Measurements from ENCODE around the gene UTF1.

UTF1 gene

DNA sequence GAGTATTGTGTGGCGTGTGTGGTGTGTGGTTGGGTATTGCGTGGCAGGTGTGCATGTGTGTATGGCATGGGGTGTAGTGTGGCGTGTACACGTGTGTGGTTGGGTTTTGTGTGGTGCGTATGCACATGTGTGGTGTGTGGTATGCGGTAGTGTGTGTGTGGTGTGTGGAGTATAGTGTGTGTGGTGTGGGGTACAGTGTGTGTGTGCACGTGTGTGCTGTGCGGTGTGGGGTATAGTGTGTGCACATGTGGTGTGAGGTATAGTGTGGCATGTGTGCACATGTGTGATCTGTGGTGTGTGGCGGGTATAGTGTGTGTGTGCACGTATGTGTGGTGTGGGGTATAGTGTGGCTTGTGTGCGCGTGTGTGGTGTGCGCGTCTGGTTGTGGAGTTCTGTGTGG lies 20.9 kb upstream of the UTF1 start:
- H3K4me3 ChIP-seq (ENCODE audit: control insufficient read depth, low read depth, low read length), result no peak overlapping the region
- no peak for DNase-seq (ENCODE audit: low read depth)
- TF ChIP-seq, protein P1, sequence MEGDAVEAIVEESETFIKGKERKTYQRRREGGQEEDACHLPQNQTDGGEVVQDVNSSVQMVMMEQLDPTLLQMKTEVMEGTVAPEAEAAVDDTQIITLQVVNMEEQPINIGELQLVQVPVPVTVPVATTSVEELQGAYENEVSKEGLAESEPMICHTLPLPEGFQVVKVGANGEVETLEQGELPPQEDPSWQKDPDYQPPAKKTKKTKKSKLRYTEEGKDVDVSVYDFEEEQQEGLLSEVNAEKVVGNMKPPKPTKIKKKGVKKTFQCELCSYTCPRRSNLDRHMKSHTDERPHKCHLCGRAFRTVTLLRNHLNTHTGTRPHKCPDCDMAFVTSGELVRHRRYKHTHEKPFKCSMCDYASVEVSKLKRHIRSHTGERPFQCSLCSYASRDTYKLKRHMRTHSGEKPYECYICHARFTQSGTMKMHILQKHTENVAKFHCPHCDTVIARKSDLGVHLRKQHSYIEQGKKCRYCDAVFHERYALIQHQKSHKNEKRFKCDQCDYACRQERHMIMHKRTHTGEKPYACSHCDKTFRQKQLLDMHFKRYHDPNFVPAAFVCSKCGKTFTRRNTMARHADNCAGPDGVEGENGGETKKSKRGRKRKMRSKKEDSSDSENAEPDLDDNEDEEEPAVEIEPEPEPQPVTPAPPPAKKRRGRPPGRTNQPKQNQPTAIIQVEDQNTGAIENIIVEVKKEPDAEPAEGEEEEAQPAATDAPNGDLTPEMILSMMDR (conservative IDR thresholded peaks at IDR 0.05; ENCODE audit: control insufficient read depth, insufficient read depth, low read depth, low read length), result no peak

DNA sequence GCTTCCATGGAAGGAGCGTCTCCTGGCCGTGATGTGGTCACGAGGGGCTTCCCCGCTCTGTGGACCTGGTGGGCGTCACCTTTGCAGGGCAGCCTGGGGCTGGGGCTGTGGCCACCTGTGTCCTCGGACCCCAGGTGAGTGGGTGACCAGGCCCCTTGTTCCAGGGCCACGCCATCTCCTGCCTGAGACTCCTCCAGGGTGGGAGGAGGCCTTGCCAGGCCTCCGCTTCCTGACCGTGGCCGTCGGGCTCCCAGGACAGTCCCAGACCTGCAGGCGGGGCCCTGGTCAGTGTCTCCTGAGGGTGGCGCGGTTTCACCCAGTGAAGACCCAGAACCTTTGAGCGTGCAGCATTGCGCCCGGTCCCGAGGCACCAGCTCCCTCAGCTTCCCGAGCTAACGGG lies 20.4 kb upstream of the UTF1 start:
- TF ChIP-seq, protein P1 (conservative IDR thresholded peaks at IDR 0.05; ENCODE audit: control insufficient read depth, insufficient read depth, low read depth, low read length), result no peak
- DNase-seq (ENCODE audit: low read depth), result no peak

GRCh38 chr10:133210398-133211140 lies 19.4 kb upstream of the UTF1 start:
- H3K4me3 ChIP-seq (ENCODE audit: control insufficient read depth, low read depth, low read length), result no peak overlapping the region
- DNase-seq (ENCODE audit: low read depth), result no peak
- TF ChIP-seq, protein P1 (conservative IDR thresholded peaks at IDR 0.05; ENCODE audit: control insufficient read depth, insufficient read depth, low read depth, low read length), result no peak

More for the DNA sequence above, 20.4 kb upstream of the UTF1 start:
- no peak overlapping the region for H3K4me3 ChIP-seq (ENCODE audit: control insufficient read depth, low read depth, low read length)

DNA sequence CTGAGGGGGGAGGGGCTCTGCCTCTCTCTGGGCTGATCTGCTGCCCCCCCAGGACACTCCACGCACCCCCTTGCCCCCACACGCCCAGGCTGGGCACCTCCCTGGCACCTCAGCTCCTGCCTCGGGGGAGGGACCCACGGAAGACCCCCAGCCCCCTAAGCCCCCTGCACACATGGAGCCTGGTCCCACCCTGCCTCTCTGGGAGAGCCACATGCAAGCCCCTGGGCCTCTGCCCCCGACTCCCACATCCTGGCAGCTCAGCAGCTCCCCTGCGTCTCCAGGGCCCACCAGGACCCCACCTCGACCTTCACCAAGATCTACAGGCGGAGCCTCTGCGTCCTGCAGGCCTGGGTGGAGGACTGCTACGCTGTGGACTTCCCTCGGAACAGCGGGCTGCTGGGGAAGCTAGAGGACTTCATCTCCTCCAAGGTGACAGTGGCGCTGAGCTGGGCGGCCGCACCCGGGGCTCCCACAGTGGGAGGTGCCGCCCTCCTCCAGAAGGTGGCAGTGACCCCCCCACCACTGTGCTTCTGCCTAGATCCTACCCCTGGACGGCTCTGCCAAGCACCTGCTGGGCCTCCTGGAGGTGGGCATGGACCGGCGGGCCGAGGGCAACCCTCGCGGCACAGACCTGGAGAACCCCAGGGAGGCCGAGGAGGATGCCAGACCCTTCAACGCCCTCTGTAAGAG lies 18.7 kb upstream of the UTF1 start:
- TF ChIP-seq, protein P1 (conservative IDR thresholded peaks at IDR 0.05; ENCODE audit: control insufficient read depth, insufficient read depth, low read depth, low read length), result no peak
- no peak for DNase-seq (ENCODE audit: low read depth)

DNA sequence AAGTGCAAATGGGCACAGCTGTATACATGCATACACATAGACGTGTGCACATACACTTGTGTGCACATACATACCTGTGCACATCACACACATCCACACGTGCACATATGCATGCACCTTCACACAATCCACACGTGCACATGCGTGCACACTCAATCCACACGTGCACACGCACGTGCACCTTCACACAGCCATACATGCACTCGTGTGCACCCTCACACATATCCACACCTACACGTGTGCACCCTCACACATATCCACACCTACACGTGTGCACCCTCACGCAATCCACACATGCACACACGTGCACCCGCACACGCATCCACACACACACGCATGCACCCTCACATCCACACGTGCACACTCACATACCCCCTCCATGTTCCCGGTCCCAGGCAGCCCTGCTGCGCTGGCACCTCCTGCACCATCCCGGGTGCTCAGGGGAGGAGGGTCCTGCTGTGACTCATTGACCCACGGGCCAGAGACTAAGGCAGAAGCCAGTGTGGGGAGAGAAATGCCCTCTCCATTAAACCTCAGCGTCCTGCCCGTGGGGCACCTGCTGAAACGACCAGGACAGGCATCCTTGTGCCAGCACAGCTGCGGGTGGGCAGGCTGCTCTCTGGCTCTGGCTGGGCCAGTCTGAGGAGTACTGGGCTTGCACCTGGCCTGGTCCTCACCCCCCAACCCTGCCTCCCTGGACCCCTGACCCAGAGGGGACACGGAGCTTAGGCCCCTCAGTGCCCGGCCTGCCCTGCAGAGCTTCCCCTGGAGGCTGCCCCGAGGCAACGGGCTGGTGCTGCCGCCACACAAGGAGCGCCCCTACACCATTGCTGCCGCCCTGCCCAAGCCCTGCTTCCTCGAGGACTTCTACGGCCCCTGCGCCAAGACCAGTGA lies 17.8 kb upstream of the UTF1 start:
- no peak overlapping the region for H3K4me3 ChIP-seq (ENCODE audit: control insufficient read depth, low read depth, low read length)
- TF ChIP-seq, protein P1 (conservative IDR thresholded peaks at IDR 0.05; ENCODE audit: control insufficient read depth, insufficient read depth, low read depth, low read length), result no peak
- no peak for DNase-seq (ENCODE audit: low read depth)

More for the DNA sequence above, 18.7 kb upstream of the UTF1 start:
- no peak overlapping the region for H3K4me3 ChIP-seq (ENCODE audit: control insufficient read depth, low read depth, low read length)

DNA sequence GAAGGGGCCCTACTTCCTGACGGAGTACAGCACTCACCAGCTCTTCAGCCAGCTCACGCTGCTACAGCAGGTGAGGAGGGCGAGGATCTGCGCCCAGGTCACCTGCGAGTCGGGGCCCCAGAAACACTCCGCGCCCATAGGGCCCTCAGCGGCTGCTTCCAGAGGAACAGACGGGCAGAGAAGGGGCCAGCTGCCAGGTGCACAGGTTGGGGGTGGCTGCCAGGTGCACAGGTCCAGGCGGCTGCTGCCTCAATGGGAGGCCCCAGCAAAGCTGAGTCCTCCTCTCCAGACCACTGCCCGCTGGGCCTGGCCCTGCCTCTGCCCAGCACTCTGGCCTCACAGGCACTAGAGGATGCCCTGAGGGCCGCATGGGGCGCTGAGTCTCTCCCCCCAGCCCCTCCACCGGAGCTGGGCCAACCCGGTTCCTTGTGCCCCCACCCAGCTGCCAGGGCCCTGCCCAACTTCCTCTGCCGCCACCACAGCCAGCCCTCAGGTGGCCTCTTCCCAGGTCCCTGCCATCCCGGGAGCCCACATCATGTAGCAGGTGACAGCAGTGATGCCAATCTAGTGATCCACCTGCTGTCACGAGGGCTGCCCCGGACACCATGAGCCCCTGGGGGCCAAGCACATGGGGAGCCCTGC lies 17.0 kb upstream of the UTF1 start:
- H3K4me3 ChIP-seq (ENCODE audit: control insufficient read depth, low read depth, low read length), result no peak overlapping the region
- no peak for DNase-seq (ENCODE audit: low read depth)
- TF ChIP-seq, protein P1 (conservative IDR thresholded peaks at IDR 0.05; ENCODE audit: control insufficient read depth, insufficient read depth, low read depth, low read length), result no peak

Measured in fibroblast of mammary gland (primary cell).